Kidney epithelial cell (primary cell): Measurements from ENCODE around the gene MUC4. TPM values are rescaled to one million over a fixed set of nuclear protein-coding genes. Genes with fewer than 3 reads are reported as not detected.
"Not testable (repeated sequence)": the region's sequence is repeated elsewhere in the genome, so short reads cannot be mapped to it uniquely, and the experiment has no call there.

ENCODE experiments used
- DNase-seq: peaks from one replicate; pipeline ENCODE4 v3.0.0-alpha.2; 2010; ENCODE audit warnings: low read depth
- H3K27me3 ChIP-seq: 2 replicates; pipeline ENCODE4 v1.6.0; 2011; ENCODE audit warnings: low read length; ENCODE audit not compliant: control insufficient read depth, insufficient read depth
- H3K36me3 ChIP-seq: 2 replicates; pipeline ENCODE4 v1.5.1; 2011; ENCODE audit warnings: low read length; ENCODE audit not compliant: control insufficient read depth, insufficient read depth
- H3K4me3 ChIP-seq: 2 replicates; pipeline ENCODE4 v1.5.1; 2011; ENCODE audit warnings: low read depth, mild to moderate bottlenecking, control low read depth, low read length
- total RNA-seq: library from RNA; depleted of rRNA; stranded (reverse); fragments of >200 nt; gene quantifications from 2 replicates; pipeline ENCODE4 v1.2.3, GENCODE V29; 2015
- TF ChIP-seq, protein P1 (sequence below): IDR thresholded peaks from 2 replicates; pipeline ENCODE4 v1.5.1; 2011; ENCODE audit warnings: mild to moderate bottlenecking, moderate library complexity, low read length, control low read depth, inconsistent platforms; ENCODE audit not compliant: insufficient read depth, poor library complexity, severe bottlenecking

MUC4 gene
- total RNA-seq, 1 donor from 2014 or later = 6.9 TPM

DNA sequence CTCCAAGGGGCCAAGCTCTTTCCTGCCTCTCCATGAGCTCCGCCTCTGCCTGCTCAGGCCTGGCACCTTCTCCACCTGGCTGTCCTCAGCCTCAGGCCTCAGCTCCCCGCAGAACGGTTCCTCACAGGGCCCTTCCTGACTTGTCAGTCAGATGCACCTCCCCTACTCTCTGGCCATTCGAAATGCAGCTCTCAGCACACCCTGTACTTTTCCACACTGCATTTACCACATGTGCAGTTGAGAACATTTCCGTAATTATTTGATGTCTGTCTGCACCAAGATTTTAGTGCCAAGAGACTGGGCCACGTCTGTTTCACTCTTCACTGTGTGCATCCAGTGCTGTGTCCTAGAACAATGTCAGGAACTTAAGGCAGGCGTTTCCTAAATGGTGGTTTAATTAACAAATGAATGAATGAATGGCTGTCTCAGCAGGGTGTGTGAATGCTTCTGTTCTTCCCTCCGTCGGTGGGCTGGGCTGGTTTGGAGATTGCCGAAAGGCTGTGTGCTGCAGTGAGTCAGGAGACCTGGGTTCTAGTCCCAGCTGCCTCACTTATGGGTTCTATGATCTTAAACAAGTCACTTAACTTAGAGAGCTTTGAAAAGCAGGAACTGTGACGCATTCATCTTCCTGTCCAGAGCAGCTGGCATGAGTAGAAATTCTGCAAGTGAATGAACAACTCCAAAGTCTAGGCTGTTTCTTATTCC lies 5.4 kb downstream of the MUC4 start:
- Histone ChIP-seq H3K36me3 (no peaks in the 10 kb centered on the region), H3K4me3 (no peak overlapping the region), H3K27me3 (peaks cover 22% of the 10 kb centered on the region)
- DNase-seq = no peak
- TF ChIP-seq, protein P1, sequence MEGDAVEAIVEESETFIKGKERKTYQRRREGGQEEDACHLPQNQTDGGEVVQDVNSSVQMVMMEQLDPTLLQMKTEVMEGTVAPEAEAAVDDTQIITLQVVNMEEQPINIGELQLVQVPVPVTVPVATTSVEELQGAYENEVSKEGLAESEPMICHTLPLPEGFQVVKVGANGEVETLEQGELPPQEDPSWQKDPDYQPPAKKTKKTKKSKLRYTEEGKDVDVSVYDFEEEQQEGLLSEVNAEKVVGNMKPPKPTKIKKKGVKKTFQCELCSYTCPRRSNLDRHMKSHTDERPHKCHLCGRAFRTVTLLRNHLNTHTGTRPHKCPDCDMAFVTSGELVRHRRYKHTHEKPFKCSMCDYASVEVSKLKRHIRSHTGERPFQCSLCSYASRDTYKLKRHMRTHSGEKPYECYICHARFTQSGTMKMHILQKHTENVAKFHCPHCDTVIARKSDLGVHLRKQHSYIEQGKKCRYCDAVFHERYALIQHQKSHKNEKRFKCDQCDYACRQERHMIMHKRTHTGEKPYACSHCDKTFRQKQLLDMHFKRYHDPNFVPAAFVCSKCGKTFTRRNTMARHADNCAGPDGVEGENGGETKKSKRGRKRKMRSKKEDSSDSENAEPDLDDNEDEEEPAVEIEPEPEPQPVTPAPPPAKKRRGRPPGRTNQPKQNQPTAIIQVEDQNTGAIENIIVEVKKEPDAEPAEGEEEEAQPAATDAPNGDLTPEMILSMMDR = no peak

DNA sequence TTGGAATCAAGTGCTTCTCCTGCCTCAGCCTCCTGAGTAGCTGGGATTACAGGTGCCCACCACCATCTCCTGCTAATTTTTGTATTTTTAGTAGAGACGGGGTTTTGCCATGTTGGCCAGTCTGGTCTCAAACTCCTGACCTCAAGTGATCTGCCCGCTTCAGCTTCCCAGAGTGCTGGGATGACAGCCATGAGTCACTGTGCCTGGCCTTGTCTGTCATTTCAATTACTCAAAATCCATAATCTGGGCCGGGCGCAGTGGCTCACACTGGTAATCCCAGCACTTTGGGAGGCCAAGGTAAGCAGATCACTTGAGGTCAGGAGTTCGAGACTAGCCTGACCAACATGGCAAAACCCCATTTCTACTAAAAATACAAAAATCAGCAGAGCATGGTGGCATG lies 6.1 kb downstream of the MUC4 start:
- H3K27me3 ChIP-seq = peaks cover 24% of the 10 kb centered on the region
- not testable (repeated sequence) for H3K36me3 ChIP-seq, H3K4me3 ChIP-seq, DNase-seq

DNA sequence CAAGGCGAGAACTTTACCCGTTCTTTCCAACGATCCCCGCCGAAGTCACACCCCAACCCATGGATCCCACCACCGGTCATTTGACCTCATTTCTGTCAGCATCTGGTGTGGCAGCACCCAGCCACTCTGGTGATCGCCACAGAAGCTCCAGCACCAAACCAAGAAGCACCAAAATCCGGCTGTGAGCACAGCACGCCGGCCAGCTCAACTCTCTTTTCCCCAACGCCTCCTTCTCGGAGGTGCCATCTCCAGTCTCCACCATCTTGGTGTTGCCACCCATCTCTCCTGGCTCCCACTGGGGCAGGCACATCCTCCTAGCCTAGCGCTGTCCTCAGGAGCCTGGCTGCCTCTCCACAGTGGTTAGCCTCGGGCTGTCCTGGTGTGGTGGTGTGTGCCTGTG lies 6.5 kb downstream of the MUC4 start:
- TF ChIP-seq, protein P1 = no peak
- Histone ChIP-seq H3K4me3 (no peak overlapping the region), H3K27me3 (peaks cover 24% of the 10 kb centered on the region)

DNA sequence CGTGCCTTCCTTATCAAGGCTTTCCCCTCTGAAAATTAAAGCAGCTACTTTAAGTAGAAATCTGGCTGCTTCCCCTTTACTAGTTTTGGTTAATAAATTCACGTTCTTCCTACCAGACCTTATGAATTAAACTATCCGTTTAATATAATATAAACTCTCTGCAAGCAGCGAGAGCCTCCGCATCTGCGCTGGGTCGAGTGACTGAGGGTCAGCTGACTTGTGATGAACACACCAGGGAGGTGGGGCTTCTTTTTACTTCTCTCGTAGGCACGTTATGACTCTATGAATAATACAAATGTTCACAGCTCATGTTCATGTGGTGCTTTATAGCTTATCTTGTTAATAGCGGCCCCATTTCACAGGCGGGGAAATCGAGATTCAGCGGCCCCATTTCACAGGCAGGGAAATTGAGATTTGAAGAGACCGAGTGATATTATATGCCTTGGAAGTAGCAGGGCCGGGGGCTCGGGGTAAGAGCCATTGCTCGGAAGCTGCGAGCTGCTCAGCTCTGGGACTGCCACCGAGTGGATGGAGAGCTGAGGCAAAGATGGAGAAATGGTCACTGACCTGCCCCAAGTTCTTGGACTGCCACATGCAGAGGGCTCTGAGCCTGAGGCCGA lies 8.3 kb downstream of the MUC4 start:
- no peak for DNase-seq
- TF ChIP-seq, protein P1 = no peak
- H3K36me3 ChIP-seq = no peaks in the 10 kb centered on the region
- H3K4me3 ChIP-seq = no peak overlapping the region
- H3K27me3 ChIP-seq = peaks cover 24% of the 10 kb centered on the region

More for the DNA sequence above, 6.5 kb downstream of the MUC4 start:
- no peaks in the 10 kb centered on the region for H3K36me3 ChIP-seq
- DNase-seq = no peak

DNA sequence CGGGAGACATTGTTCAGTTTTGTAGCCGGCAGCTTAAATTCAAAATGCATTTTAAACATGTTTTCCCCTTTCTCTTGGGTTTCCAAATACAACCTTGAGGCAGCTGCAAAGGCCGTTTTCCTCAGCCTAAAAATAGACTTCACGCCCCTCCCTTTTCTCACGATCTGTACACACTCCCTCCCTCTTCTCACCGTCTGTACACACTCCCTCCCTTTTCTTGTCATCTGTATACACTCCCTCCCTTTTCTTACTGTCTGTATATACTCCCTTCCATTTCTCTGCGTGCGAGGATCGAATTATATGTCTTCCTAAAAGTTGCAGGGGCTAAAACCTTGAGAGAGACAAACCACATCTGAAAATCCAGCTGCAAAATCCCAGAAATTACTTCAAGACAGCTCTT lies 8.9 kb downstream of the MUC4 start:
- H3K27me3 ChIP-seq = peaks cover 23% of the 10 kb centered on the region
- DNase-seq = no peak
- no peaks in the 10 kb centered on the region for H3K36me3 ChIP-seq
- TF ChIP-seq, protein P1 = no peak
- no peak overlapping the region for H3K4me3 ChIP-seq

DNA sequence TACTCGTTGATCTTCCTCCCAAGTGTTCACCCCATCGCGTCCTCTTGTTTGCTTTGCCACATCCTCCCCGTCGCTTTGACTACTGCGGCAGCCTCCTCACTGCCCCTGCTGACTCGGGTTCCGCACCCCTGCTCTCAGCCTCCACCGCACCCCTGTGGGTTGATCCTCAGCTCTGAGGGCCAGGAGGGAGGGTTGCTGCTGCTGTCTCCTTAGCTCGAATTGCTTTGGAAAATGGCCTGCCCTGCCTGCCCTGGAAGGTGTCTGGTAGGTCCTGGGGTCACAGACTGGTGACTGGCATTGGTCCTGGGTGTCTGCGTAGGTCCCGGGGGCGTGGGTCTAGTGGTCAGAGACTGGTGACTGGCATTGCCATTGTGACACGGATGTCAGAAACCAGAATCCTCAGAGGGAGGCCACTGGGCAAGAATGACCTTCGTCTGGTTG lies 9.4 kb downstream of the MUC4 start:
- Histone ChIP-seq H3K36me3 (no peaks in the 10 kb centered on the region), H3K27me3 (peaks cover 21% of the 10 kb centered on the region), H3K4me3 (no peak overlapping the region)
- no peak for DNase-seq
- TF ChIP-seq, protein P1 = no peak
